ENCODE results near the gene BMP8B.
A peak's percentile ranks its signal among the peaks of the same experiment; 100 is the strongest.
"Not testable (repeated sequence)": the region's sequence is repeated elsewhere in the genome, so short reads cannot be mapped to it uniquely, and the experiment has no call there.

The BMP8B gene

GRCh38 chr1:39788758-39789570 lies at the start of gene BMP8B:
Gene BMP8B, minus strand, starts transcription at chr1:39788865. Its CDS starts 380 bp downstream, at chr1:39788485.
- peak; percentile 58 for DNase-seq

DNA sequence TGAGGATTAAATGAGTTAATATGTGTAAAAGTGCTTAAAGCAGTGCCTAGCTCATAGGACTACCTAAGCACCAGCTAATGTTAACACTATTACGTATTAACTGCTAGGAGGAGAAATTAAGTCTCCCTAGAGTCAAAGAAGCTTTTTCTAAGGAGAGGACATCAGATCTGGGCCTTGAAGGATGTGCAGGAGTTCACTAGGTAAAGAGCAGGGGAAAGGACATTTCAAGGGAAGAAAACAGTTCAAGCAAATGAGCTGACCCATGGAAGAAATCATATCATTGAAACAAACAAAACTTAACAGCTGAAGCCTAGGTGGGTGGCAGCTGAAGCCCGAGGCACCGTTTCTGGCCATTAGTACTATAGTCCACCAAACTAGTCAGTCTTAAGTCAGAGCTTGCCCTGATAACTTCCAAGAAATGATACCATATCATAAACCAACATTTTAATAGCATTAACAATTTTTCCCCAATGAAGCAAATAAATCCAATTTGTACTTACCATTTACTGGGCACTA lies 48.0 kb upstream of the BMP8B start:
- DNase-seq, result no peak

GRCh38 chr1:39835935-39836594 lies 47.4 kb upstream of the BMP8B start:
- DNase-seq, result no peak

- DNase-seq, result no peak
Measured at GRCh38 chr1:39835110-39835509, 46.4 kb upstream of the BMP8B start.

DNA sequence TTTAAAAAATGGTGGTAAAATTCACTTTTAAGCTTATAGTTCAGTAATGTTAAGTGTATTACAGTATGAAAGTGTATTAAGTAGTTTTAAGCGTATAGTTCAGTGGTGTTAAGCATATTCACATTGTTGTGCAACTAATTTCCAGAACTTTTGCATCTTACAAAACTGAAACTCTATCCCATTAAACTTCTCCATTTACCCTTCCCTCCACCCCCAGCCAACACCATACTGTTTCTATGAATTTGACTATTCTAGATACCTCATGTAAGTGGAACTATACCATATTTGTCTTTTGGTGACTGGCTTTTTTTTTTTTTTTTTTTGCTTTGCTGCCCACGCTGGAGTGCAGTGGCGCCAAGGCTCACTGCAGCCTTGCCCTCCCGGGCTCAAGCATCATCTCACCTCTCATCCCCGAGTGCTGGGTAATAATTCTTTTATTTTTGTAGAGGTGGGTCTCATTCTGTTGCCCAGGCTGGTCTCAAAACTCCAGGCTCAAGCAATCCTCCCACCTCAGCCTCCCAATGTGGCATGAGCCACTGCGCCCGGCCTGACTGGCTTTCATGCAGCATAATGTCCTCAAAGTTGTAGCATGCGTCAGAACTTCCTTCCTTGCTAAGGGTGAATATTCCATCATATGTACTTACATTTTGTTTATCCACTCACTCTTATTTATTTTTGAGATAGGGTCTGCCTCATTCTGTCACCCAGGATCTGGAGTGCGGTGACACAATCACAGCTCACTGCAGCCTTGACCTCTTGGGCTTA lies 45.1 kb upstream of the BMP8B start:
- no peak for DNase-seq

DNA sequence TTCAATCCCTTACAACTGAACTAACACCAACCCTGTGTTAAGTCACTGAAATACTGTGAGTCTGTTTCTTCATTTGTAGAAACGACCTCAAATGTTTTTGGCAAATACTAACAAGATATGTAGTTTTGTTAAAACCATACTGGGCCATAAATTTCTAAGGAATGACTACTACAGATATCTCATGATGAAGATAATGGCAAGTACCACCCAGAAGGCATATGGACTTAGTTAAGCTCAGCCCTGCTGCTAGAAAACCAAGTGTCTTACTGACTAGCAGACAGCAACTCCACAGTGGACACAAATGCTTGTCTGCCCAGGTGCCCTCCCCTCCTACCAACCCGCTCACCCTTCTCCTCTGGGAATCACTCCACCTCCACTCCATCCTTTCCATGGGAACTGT lies 44.5 kb upstream of the BMP8B start:
- no peak for DNase-seq

GRCh38 chr1:39832294-39832693 lies 43.6 kb upstream of the BMP8B start:
- DNase-seq, result no peak

DNA sequence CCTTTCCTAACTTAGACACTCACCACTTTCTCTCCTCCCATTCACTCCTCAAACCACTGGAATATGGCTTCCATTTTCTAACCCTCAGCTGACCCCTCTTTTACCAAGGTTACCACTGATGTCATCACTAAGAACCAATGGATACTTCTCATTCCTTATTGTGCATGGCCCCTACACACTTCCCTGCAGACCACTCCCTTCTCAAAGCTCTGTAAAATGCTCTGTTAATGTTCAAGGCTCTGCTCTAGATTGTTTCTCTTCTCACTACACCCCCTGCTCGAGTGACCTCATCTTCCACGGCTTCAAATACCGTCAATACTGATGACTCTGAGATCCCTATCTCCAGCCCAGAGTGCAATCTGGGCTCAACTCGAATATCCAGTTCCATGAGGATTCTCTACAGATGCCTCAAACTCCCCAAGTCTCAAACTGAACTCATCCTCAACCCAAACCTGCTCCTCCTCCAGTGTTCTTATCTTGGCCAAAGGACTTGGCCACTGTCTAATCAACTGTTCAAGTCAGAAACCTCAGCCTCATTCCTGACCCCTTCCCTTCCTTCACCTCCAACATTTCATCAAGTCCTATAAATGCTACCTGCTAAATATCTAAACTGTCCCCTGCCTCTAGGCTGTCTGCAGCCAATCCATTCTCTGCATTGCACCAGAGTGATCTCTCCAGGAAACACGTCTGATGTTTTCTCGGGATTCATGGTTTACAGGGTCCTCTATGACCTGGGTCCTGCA lies 41.3 kb upstream of the BMP8B start:
- DNase-seq, result no peak

DNA sequence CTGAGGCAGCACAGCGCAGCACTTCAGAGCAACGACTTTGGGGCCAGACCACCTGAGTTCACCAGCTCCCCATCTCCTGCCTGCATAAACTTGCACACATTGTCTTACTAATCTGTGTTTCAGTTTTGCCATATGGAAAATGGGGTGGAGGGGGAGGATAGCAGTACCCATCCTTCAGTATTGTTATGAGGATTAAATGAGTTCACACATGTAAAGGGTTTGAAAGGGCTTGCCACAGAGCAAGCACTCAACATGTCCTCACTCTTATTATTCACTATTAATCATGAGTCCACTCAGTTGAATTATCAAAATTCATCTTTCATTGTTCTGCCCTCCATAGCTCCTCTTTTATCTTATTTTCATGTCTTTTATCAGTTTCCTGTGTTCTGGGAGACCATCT lies 40.1 kb upstream of the BMP8B start:
- DNase-seq, result no peak

- not testable (repeated sequence) for DNase-seq
Measured at GRCh38 chr1:39828255-39828654, 39.6 kb upstream of the BMP8B start.

GRCh38 chr1:39827201-39827600 lies 38.5 kb upstream of the BMP8B start:
- DNase-seq, result no peak

DNA sequence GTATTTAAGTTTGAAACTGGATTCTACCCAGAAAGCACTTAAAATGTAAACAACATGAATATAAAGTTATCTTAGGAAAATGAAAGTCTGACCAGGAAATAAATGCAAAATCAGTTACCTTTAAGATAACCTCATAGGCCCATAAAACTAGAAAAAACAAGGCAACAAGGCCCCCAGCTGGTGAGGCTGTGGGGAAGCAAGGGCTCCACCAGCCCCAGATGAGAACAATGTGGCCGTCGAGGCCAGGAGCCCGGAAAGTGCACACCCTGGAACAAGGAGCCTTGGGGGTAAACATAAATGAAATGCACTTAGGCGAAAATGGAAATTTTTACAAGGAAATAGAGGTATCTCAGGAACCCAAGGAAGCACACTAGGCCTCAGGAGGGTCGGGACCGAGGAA lies 37.9 kb upstream of the BMP8B start:
- no peak for DNase-seq

DNA sequence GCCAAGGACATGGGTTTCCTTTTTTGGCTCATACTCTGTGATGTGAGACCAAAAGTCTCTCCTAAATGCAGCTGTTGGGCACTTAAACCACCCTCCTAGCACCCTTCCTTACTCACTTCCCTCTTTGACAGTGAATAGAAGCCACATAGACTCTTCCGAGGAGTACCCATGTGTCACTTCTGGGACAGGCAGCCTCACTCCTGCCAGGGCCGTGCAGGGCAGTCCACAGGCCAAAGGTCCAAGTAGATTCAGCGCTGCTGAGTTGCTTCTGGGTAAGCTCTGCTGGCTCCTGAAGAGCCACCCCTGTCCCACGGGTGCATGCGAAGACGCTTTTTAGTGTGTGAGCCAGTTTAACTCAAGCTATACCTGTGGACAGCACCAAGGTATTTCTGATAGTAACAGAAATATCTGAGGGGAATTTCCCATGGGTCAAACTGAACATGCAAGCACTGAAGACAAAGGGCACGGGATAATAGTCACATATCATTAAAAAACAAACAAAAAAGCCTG lies 36.8 kb upstream of the BMP8B start:
- no peak for DNase-seq

- not testable (repeated sequence) for DNase-seq
Measured at GRCh38 chr1:39823450-39823849, 34.8 kb upstream of the BMP8B start.

DNA sequence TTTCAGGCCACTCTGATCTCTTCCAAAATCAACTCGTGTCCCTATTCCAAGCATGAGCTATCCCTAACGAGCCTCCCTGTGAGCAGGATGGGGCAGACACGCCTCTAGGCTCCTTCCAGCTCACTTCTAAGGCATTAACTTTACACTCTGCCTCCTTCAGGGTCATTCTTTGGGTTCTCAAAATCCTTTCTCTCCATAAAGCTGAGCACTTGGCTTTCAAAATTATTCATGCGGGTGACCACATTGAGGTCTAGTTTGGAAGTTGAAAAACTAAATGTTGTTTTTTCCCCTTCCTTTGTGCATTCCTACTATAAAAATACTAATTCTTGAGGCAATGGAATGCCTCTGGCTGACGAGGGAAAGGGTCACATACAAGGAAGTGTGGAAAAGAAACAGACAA lies 33.5 kb upstream of the BMP8B start:
- DNase-seq, result no peak

DNA sequence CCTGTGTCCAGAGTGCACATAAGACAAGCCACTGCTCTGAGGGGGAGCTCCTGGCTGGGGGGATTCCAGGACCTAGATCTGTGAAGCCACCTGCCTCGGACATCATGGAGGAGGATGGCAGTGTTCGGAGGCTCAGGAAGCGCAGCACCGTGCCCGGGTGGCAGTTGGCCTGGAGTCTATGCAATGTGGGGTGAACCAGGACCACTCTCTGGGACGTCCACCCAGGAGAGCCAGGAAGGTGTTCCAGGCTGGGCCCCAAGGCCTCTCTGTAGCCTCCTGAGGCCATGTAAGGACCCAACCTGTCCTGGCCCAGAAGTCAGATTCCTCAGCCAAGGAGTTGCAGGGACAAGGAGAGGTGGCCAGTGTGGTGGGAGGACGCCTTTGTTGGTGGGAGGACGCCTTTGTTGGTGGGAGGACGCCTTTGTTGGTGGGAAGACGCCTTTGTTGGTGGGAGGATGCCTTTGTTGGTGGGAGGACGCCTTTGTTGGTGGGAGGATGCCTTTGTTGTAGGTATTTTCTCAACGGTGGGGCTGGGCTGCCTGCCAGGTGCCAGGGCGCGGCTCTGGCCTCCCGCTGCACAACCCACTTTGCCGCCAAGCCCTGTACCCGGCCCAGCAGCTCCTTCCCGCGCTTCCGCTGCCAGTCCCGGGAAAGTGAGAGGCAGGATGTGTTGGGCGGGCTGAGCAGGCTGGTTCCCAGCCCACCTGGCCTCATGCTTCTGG lies 30.6 kb upstream of the BMP8B start:
- no peak for DNase-seq

- no peak for DNase-seq
Measured at GRCh38 chr1:39818482-39818881, 29.8 kb upstream of the BMP8B start.

- DNase-seq, result peak; percentile 81
Measured at GRCh38 chr1:39817091-39817932, 28.6 kb upstream of the BMP8B start.

DNA sequence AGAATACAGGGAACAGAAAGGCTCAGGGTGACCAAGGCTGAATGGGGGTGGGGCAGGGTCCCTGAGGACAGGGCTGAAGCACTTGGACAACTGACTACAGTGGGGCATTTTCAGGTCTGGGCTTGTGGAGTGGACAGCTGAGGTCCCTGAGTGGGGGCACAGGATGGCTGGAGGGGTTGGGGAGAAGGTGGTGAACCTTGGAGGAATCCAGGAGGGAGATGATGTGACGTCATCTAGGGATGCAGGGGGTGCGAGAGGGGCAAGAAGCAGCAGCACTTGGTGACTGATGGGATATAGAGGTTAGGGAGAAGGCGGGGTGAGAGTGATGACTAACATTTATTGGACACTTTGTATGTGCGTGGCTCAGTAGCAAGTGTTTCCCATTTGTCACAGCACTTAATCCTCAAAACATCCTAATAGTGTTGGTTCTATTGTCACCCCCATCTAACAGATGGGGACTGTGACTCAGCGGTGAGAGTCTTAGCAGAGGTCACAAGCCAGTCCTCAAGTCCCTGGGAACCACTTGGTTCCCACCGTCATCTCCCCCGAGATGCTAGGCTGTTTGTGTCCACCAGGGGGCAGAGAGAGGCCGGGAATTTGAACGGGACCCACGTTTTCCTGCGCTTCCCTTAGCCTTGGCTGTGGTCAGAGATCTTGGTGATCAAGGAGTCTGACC lies 27.9 kb upstream of the BMP8B start:
- peak; percentile 38 for DNase-seq

DNA sequence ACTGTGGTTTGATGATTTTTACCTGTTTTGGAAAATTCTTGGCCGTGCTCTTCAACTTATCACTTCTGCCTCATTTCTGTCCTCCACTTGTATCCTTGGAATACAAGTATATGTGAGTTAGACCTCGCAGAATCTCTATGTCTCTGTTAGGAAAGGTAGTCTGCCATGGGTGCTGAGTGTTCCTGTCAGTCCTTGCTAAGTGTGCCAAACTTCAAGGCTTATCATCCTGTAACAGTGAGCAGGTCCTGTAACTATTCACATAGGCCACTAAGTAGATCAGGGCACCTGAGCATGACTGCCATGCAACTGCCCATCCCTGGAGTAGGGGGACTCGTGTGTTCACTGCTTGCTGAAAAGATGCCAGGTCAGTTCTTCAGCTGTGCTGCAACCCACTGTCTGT lies 24.2 kb upstream of the BMP8B start:
- DNase-seq, result no peak
